Right ventricle myocardium superior (tissue), 1 donor: Measurements from ENCODE around the gene YY2. TPM values are rescaled to one million over a fixed set of nuclear protein-coding genes. Genes with fewer than 3 reads are reported as not detected.
"Not testable (repeated sequence)": the region's sequence is repeated elsewhere in the genome, so short reads cannot be mapped to it uniquely, and the experiment has no call there.

ENCODE experiments used
- ATAC-seq: fragments of 200-7000 bp; cut with Tn5 transposase; one replicate; pipeline ENCODE4 v1.9.1; 2020; ENCODE audit warnings: mild to moderate bottlenecking; ENCODE audit not compliant: poor library complexity
- DNase-seq: peaks from one replicate; pipeline ENCODE4 v3.0.0-alpha.2; 2020
- intact Hi-C: fragments of 100-400 bp; cut with DNase I; formaldehyde crosslinking; loops from one replicate; pipeline ENCODE4 v1.11.2; 2022
- total RNA-seq: library from RNA; stranded (reverse); fragmentation: NEBNext Ultra II Directional; extraction: Animal tissue kit (Norgen Biotek cat#: 25700); gene quantifications from one replicate; pipeline ENCODE4 v1.2.1, GENCODE V29; 2021
- donor health status: DM: no; HTN: yes; CAD: no; lungs with severe emphysema.

Gene YY2
- total RNA-seq, 1 donor from 2014 or later: 0.35 TPM

GRCh38 chrX:21865436-21865835 lies 9.6 kb downstream of the YY2 start:
- ATAC-seq (no peak), DNase-seq (no peak)
- intact Hi-C loops: no loop called here

- ATAC-seq (no peak), DNase-seq (no peak)
- intact Hi-C loops: no loop called here
Observed at GRCh38 chrX:21870494-21870893, 14.7 kb downstream of the YY2 start.

GRCh38 chrX:21873063-21873775 lies 17.4 kb downstream of the YY2 start:
- no peak for ATAC-seq
- intact Hi-C loops: no loop called here
- no peak for DNase-seq

DNA sequence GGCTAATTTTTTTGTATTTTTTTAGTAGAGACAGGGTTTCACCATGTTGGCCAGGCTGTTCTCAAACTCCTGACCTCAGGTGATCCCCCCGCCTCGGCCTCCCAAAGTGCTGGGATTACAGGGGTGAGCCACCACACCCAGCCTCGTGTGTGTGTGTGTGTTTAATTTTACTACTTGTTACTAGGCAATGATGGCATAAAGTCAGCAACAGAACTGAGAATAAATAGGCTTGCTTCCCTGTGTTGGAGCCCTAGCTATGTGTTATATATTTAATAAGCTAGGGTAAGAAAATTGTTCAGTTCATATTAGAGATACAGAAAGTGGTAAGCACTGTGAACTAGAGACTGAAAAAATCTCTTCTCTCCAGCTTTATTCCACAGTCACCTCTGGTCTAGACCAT lies 18.4 kb downstream of the YY2 start:
- DNase-seq, ATAC-seq, intact Hi-C loops: not testable (repeated sequence)

DNA sequence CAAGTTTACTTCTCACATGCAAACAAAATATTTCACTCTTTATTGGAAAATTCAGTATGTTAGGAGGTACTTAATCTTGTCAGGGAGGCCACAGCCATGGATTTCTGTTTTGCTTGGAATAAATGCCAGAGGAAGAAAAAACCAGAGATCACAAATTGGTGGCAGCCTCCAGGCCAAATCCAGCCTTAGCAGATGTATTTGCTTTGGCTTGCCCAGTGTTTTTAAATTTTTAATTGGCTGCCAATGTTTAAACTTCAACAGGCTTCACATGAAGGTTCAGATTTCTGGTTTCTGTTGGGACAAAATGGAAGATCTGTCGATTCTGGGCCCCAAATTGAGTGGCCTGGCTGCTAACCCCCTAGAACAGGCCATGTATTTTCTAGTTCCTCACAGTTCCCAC lies 19.2 kb downstream of the YY2 start:
- DNase-seq (no peak), ATAC-seq (no peak)
- intact Hi-C loops: no loop called here

- intact Hi-C loops: no loop called here
- DNase-seq (no peak), ATAC-seq (no peak)
Observed at GRCh38 chrX:21881881-21882574, 26.2 kb downstream of the YY2 start.

GRCh38 chrX:21883258-21883657 lies 27.5 kb downstream of the YY2 start:
- DNase-seq (no peak), ATAC-seq (peak; percentile 41)
- intact Hi-C loops: no loop called here

- ATAC-seq: no peak
- no peak for DNase-seq
- intact Hi-C loops: no loop called here
Observed at GRCh38 chrX:21885568-21885967, 29.8 kb downstream of the YY2 start.

DNA sequence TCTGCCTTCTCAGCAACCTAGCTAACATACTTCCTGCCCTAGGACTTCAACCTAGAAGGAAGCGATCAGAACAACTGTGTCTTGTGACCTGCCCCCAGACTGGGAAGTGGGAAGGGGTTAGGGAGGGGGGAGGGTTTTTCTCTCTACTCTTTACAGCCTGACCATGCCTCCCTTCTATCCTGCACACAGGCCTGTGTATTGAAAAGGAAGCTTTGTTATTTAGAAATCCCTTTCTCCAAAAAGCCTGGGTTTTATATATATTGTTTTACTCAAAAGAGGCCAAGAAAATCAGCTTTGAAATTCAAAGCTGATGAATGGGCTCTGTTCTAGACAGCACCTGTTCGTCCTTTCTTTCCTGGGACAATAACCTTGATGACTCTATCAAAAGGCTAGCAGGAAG lies 49.5 kb downstream of the YY2 start:
- ATAC-seq: no peak
- no peak for DNase-seq
- intact Hi-C loops: no loop called here

GRCh38 chrX:21905953-21906352 lies 50.2 kb downstream of the YY2 start:
- DNase-seq (no peak), ATAC-seq (no peak)
- intact Hi-C loops: no loop called here

- no peak for ATAC-seq
- intact Hi-C loops: no loop called here
- DNase-seq: no peak
Observed at GRCh38 chrX:21907260-21907659, 51.5 kb downstream of the YY2 start.

Other genes with a start within 250 kb of the YY2 start
- 4.2 TPM for gene KLHL34, start 197.7 kb upstream of the YY2 start, total RNA-seq
- gene SMPX, start 97.9 kb upstream of the YY2 start, total RNA-seq: 569 TPM
- 8.6 TPM for gene MBTPS2, start 16.4 kb upstream of the YY2 start, total RNA-seq
- gene SMS, start 84.7 kb downstream of the YY2 start, total RNA-seq: 53.3 TPM
- 0.08 TPM for gene PHEX, start 176.3 kb downstream of the YY2 start, total RNA-seq